Endodermal cell (in vitro differentiated cells): Measurements from ENCODE around the gene BUB1. TPM values are rescaled to one million over a fixed set of nuclear protein-coding genes. Genes with fewer than 3 reads are reported as not detected.
A peak's percentile ranks its signal among the peaks of the same experiment; 100 is the strongest.

ENCODE experiments used
- DNase-seq: peaks from one replicate; pipeline ENCODE4 v3.0.0-alpha.2; 2017
- H3K27ac ChIP-seq: 2 replicates; pipeline ENCODE4 v1.5.1; 2013; ENCODE audit warnings: mild to moderate bottlenecking, low read depth, low read length, moderate library complexity
- H3K27me3 ChIP-seq: 2 replicates; pipeline ENCODE4 v1.6.1; 2013; ENCODE audit warnings: mild to moderate bottlenecking, low read length, moderate library complexity; ENCODE audit not compliant: insufficient read depth, control insufficient read depth, poor library complexity, severe bottlenecking
- H3K36me3 ChIP-seq: 2 replicates; pipeline ENCODE4 v1.7.0; 2013; ENCODE audit warnings: mild to moderate bottlenecking, low read length, moderate library complexity; ENCODE audit not compliant: control insufficient read depth, insufficient read depth
- H3K4me1 ChIP-seq: one replicate; pipeline ENCODE4 v1.7.0; 2013; ENCODE audit warnings: low read length; ENCODE audit not compliant: control insufficient read depth, insufficient read depth
- H3K4me3 ChIP-seq: 2 replicates; pipeline ENCODE4 v1.5.1; 2013; ENCODE audit warnings: mild to moderate bottlenecking, low read length, moderate library complexity
- H3K9ac ChIP-seq: 2 replicates; pipeline ENCODE4 v1.6.1; 2013; ENCODE audit warnings: mild to moderate bottlenecking, low read length, moderate library complexity; ENCODE audit not compliant: poor library complexity, severe bottlenecking; ENCODE audit errors: extremely low read depth
- H3K9me3 ChIP-seq: 2 replicates; pipeline ENCODE4 v1.6.1; 2013; ENCODE audit warnings: mild to moderate bottlenecking, low read length, moderate library complexity; ENCODE audit not compliant: control insufficient read depth
- H3K27ac Mint-ChIP-seq: 2 replicates; pipeline ENCODE4 v1.8.0; 2020; ENCODE audit warnings: mixed read lengths
- H3K27me3 Mint-ChIP-seq: 2 replicates; pipeline ENCODE4 v1.8.0; 2021; ENCODE audit warnings: mild to moderate bottlenecking, mixed read lengths; ENCODE audit not compliant: insufficient read depth
- H3K36me3 Mint-ChIP-seq: 2 replicates; pipeline ENCODE4 v1.8.0; 2020; ENCODE audit warnings: low read depth, mixed read lengths
- H3K4me1 Mint-ChIP-seq: 2 replicates; pipeline ENCODE4 v1.8.0; 2020; ENCODE audit warnings: mixed read lengths
- H3K4me3 Mint-ChIP-seq: 2 replicates; pipeline ENCODE4 v1.8.0; 2020; ENCODE audit warnings: mild to moderate bottlenecking, moderate library complexity, mixed read lengths
- H3K9me3 Mint-ChIP-seq: 2 replicates; pipeline ENCODE4 v1.8.0; 2020; ENCODE audit warnings: mild to moderate bottlenecking, mixed read lengths
- WGBS, 2 experiments: methylation state at CpG; one replicate each; pipeline versions ENCODE4 v1.1.5 to v1.1.7; 2013; ENCODE audit warnings: missing lambda C conversion rate in 2 of 2, mixed read lengths in 1 of 2; ENCODE audit not compliant: insufficient coverage in 1 of 2, insufficient read length in 1 of 2; 5-methylcytosine and 5-hydroxymethylcytosine counted together
- total RNA-seq, 2 donors: library from RNA; stranded (reverse); fragmentation: NEBNext Ultra II Directional in 1 of 2; extraction: Animal tissue kit (Norgen Biotek cat#: 25700) in 1 of 2; gene quantifications; 2 replicates in 1 of 2; 3 replicates in 1 of 2; pipeline ENCODE4 v1.2.1, GENCODE V29; 2021
- TF ChIP-seq, protein P1 (sequence below): fragments of 200-600 bp; sonication (generic); conservative IDR thresholded peaks from 2 replicates; pipeline ENCODE4 v1.5.0; 2021; ENCODE audit warnings: antibody characterized with exemption, mild to moderate bottlenecking

The BUB1 gene
- total RNA-seq, 2 donors from 2014 or later, result 68.3 to 118 TPM

- no peak overlapping the region for H3K27ac ChIP-seq
- TF ChIP-seq, protein P1, sequence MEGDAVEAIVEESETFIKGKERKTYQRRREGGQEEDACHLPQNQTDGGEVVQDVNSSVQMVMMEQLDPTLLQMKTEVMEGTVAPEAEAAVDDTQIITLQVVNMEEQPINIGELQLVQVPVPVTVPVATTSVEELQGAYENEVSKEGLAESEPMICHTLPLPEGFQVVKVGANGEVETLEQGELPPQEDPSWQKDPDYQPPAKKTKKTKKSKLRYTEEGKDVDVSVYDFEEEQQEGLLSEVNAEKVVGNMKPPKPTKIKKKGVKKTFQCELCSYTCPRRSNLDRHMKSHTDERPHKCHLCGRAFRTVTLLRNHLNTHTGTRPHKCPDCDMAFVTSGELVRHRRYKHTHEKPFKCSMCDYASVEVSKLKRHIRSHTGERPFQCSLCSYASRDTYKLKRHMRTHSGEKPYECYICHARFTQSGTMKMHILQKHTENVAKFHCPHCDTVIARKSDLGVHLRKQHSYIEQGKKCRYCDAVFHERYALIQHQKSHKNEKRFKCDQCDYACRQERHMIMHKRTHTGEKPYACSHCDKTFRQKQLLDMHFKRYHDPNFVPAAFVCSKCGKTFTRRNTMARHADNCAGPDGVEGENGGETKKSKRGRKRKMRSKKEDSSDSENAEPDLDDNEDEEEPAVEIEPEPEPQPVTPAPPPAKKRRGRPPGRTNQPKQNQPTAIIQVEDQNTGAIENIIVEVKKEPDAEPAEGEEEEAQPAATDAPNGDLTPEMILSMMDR, result no peak
- H3K36me3 ChIP-seq, result peaks cover 89% of the 10 kb centered on the region
- H3K4me3 ChIP-seq, result no peak overlapping the region
- H3K9me3 Mint-ChIP-seq, result no peaks in the 10 kb centered on the region
- H3K4me1 ChIP-seq, result no peaks in the 10 kb centered on the region
- H3K9me3 ChIP-seq, result peaks cover 8% of the 10 kb centered on the region
- H3K4me1 Mint-ChIP-seq, result peaks cover 3% of the 10 kb centered on the region
- no peak overlapping the region for H3K9ac ChIP-seq
- no peak for DNase-seq
- H3K4me3 Mint-ChIP-seq, result no peak overlapping the region
- H3K27ac Mint-ChIP-seq, result no peak overlapping the region
- peaks cover 75% of the 10 kb centered on the region for H3K36me3 Mint-ChIP-seq
- no peaks in the 10 kb centered on the region for H3K27me3 Mint-ChIP-seq
- H3K27me3 ChIP-seq, result no peaks in the 10 kb centered on the region
These were observed 35.5 kb downstream of the BUB1 start for GRCh38 chr2:110642360-110642759.

DNA sequence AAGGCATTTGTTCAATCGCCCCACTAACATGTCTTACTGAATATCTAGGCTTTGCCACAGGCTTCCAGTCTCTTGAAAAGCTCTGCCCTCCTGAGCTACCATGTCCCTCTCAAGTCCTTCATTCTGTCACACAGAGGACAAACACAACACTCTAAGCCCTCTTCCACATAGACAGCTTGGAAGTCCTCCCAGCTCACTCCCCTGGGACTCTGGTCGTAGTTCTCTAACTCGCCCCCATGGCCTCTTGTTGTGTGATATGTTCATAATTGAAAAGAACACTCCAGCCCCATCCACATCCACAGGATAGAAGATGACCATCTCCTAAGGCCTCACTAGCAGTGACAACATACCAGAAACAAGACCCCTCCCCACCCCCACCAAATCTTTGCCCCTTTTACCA is 37.9 kb downstream of the BUB1 start:
- no peaks in the 10 kb centered on the region for H3K27me3 Mint-ChIP-seq
- Histone ChIP-seq H3K4me3 (no peak overlapping the region), H3K36me3 (peaks cover 74% of the 10 kb centered on the region), H3K27me3 (no peaks in the 10 kb centered on the region), H3K4me1 (no peaks in the 10 kb centered on the region), H3K9me3 (no peaks in the 10 kb centered on the region), H3K9ac (no peak overlapping the region), H3K27ac (no peak overlapping the region)
- no peaks in the 10 kb centered on the region for H3K9me3 Mint-ChIP-seq
- TF ChIP-seq, protein P1, result no peak
- no peak overlapping the region for H3K4me3 Mint-ChIP-seq
- 86 to 96% methylated on average over 1 to 3 of the region's 3 CpGs for WGBS, 2 experiments
- H3K36me3 Mint-ChIP-seq, result peaks cover 69% of the 10 kb centered on the region
- DNase-seq, result no peak
- peaks cover 3% of the 10 kb centered on the region for H3K4me1 Mint-ChIP-seq
- peak overlapping the region; percentile 60 for H3K27ac Mint-ChIP-seq

DNA sequence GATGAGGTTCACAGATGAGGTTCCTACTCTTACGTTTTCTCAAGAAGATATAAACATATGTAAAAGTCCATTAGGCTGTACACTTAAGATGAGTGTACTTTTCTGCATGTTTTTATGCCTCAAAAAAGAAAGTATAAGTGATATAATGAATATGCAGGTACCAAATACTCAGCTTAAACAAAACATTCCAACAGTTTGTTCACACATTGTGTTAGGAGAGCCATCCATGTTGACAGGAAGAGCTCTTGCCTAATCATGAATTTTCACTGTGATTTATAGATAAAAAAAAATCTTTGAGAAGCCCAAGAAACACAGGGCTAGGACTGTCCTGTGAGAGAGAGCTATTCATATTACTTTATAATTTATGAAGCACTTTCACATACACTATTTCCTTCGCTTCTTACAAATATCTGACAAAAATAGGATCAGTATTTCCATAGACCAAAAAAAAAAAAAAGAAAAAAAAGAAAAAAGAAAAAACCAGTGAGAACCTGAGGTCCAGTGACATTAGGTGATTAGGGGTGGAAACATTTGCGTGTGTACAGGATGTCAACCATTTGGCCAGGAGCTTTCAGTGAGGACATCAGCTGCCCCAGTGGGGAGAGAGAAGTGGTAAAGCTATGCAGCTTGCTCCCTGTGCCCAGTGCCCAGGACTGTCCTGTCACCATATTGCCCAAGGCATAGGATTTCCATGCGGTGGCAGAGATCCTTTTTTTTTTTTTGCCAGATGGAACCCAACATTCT is 38.7 kb downstream of the BUB1 start:
- Histone ChIP-seq H3K4me1 (no peaks in the 10 kb centered on the region), H3K4me3 (no peak overlapping the region), H3K9me3 (no peaks in the 10 kb centered on the region), H3K9ac (no peak overlapping the region), H3K27me3 (no peaks in the 10 kb centered on the region), H3K36me3 (peaks cover 76% of the 10 kb centered on the region), H3K27ac (no peak overlapping the region)
- Mint-ChIP-seq H3K4me1 (peaks cover 3% of the 10 kb centered on the region), H3K9me3 (no peaks in the 10 kb centered on the region), H3K27me3 (no peaks in the 10 kb centered on the region), H3K4me3 (no peak overlapping the region), H3K36me3 (peaks cover 70% of the 10 kb centered on the region), H3K27ac (no peak overlapping the region)
- 93 to 94% methylated on average over 2 to 3 of the region's 4 CpGs for WGBS, 2 experiments
- DNase-seq, result no peak
- TF ChIP-seq, protein P1, result no peak
